Breast epithelium (tissue), 4 donors: ENCODE data around the gene SRSF1. TPM values are rescaled to one million over a fixed set of nuclear protein-coding genes. Genes with fewer than 3 reads are reported as not detected.

ENCODE experiments used
- DNase-seq, 2 donors: peaks; one replicate each; pipeline ENCODE4 v3.0.0-alpha.2; 2019; ENCODE audit warnings: low spot score in 2 of 2
- H3K27ac ChIP-seq, 2 donors: fragments of 200-600 bp; sonication (generic) in 1 of 2; one replicate each; pipeline ENCODE4 v1.5.1; 2016 to 2019; ENCODE audit warnings: mild to moderate bottlenecking in 1 of 2
- H3K27me3 ChIP-seq, 2 donors: fragments of 200-600 bp; sonication (generic) in 1 of 2; one replicate each; pipeline versions ENCODE4 v1.5.1 to v1.6.0; 2017 to 2019; ENCODE audit warnings: control low read depth in 1 of 2, mild to moderate bottlenecking in 1 of 2
- H3K36me3 ChIP-seq: fragments of 200-600 bp; one replicate; pipeline ENCODE4 v1.5.1; 2019
- H3K4me1 ChIP-seq, 2 donors: fragments of 200-600 bp; sonication (generic); one replicate each; pipeline ENCODE4 v1.5.1; 2016 to 2019; ENCODE audit warnings: control low read depth in 1 of 2
- H3K4me3 ChIP-seq, 3 donors: fragments of 200-600 bp; sonication (generic); 1 replicate in 2 of 3; 2 replicates in 1 of 3; pipeline ENCODE4 v1.5.1; 2016 to 2019; ENCODE audit warnings: mild to moderate bottlenecking in 3 of 3, moderate library complexity in 2 of 3
- H3K9me3 ChIP-seq, 2 donors: fragments of 200-600 bp; sonication (generic) in 1 of 2; one replicate each; pipeline ENCODE4 v1.5.1; 2016 to 2019; ENCODE audit warnings: control low read depth in 1 of 2
- CTCF ChIP-seq, 3 donors: fragments of 450-650 bp; IDR thresholded peaks; one replicate each; pipeline ENCODE4 v1.5.1; 2016 to 2017; ENCODE audit warnings: antibody characterized with exemption in 3 of 3, mild to moderate bottlenecking in 3 of 3, moderate library complexity in 3 of 3
- POLR2A ChIP-seq: fragments of 450-650 bp; IDR thresholded peaks from one replicate; pipeline ENCODE4 v1.6.1; 2016; ENCODE audit warnings: antibody characterized with exemption, mild to moderate bottlenecking, moderate library complexity
- POLR2AphosphoS5 ChIP-seq, 3 donors: sonication (generic); formaldehyde crosslinking; IDR thresholded peaks; one replicate each; pipeline ENCODE4 v1.6.1; 2017; ENCODE audit warnings: antibody characterized with exemption in 3 of 3
- intact Hi-C: fragments of 100-400 bp; cut with DNase I; formaldehyde crosslinking; loops from one replicate; pipeline ENCODE4 v1.15.1; 2023; ENCODE audit warnings: low total_unique reads
- total RNA-seq, 3 donors: library from RNA; depleted of rRNA; stranded (reverse); fragments of >200 nt; gene quantifications; one replicate each; pipeline ENCODE4 v1.1.0, GENCODE V29; 2016

Gene SRSF1
- total RNA-seq, 3 donors from 2014 or later: 176 to 202 (median 185) TPM

DNA sequence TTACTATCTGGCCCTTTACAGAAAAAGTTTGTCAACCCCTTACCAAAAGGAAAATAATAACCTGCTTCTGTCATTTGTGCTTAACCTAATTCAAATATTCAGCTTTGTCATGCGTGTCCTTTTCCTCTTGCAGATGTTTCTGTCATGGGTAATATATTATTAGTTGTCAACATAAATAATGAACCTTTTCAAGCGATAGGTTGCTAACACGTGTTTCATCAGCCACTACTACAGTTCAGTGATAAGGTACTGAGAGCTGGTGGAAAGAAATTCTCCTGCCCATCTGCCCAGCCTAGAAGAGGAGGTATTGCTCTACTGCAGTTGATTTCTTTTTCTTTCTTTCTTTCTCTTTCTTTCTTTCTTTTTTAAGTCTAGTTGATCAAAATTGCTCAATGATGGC, 12.0 kb upstream of the SRSF1 start:
- Histone ChIP-seq H3K9me3 (no peaks in the 10 kb centered on the region), H3K4me3 (no peak overlapping the region), H3K4me1 (no peaks in the 10 kb centered on the region), H3K27ac (no peak overlapping the region), H3K36me3 (no peaks in the 10 kb centered on the region), H3K27me3 (no peaks in the 10 kb centered on the region)
- intact Hi-C loops: no loop called here
- no peak for TF ChIP-seq CTCF (IDR thresholded peaks at IDR 0.05)
- TF ChIP-seq POLR2A: no peak
- TF ChIP-seq POLR2AphosphoS5 (IDR thresholded peaks at IDR 0.05): no peak
- DNase-seq: no peak

DNA sequence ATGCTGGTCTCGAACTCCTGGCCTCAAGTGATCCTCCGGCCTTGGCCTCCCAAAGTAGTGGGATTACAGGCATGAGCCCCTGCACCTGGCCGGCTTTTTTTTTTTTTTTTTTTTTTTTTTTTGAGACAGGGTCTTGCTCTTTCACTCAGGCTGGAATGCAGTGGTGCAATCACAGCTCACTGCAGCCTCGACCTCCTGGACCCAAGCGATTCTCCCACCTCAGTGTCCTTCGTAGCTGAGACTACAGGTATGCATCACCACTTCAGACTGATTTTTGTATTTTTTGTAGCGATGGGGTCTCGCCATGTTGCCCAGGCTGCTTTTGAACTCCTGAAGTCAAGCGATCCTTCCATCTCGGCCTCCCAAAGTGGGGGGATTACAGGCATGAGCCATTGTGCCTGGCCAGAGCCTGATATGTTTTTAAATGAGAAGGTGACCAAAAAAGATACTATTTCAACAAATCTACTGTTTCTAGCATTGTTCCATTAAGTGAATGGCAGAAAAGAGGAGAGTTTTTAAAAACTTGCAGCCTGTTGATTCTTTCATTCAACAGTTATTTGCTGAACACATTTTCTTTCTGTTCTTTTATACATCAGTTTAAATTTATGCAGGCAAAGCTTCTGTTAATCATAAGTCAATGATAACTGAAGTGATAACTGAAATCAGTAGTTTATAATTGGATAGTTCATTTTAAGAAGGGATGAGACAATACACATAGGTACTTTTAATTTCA, 3.2 kb upstream of the SRSF1 start:
- intact Hi-C loops: no loop called here
- Histone ChIP-seq H3K27ac (no peak overlapping the region), H3K9me3 (no peaks in the 10 kb centered on the region), H3K36me3 (no peaks in the 10 kb centered on the region), H3K4me1 (peaks cover 3 to 8% of the 10 kb centered on the region in 2 donors), H3K4me3 (no peak overlapping the region), H3K27me3 (no peaks in the 10 kb centered on the region)
- TF ChIP-seq CTCF (IDR thresholded peaks at IDR 0.05) (no peak), POLR2AphosphoS5 (IDR thresholded peaks at IDR 0.05) (no peak), POLR2A (no peak)
- no peak for DNase-seq

- no peak for DNase-seq
- intact Hi-C loops: no loop called here
These were observed 998 bp upstream of the SRSF1 start for GRCh38 chr17:58007781-58008706.

GRCh38 chr17:58006560-58006923, 504 bp downstream of the SRSF1 start:
- Histone ChIP-seq H3K36me3 (no peaks in the 10 kb centered on the region), H3K27ac (peak overlapping the region; percentile 100), H3K4me3 (peak overlapping the region; percentile 96 to 100 (median 97)), H3K27me3 (no peaks in the 10 kb centered on the region), H3K4me1 (peaks cover 7 to 9% of the 10 kb centered on the region in 2 donors), H3K9me3 (no peaks in the 10 kb centered on the region)
- peak; percentile 72 to 79 for DNase-seq
- TF ChIP-seq POLR2A: no peak
- no peak for TF ChIP-seq POLR2AphosphoS5 (IDR thresholded peaks at IDR 0.05)
- no peak for TF ChIP-seq CTCF (IDR thresholded peaks at IDR 0.05)
- intact Hi-C loops: no loop called here

More at GRCh38 chr17:58007781-58008706, 998 bp upstream of the SRSF1 start:
- H3K4me1 ChIP-seq: peaks cover 7 to 9% of the 10 kb centered on the region in 2 donors
- H3K27ac ChIP-seq: peak overlapping the region; percentile 100
- TF ChIP-seq POLR2AphosphoS5 (IDR thresholded peaks at IDR 0.05) (no peak), POLR2A (no peak), CTCF (IDR thresholded peaks at IDR 0.05) (no peak)
- H3K4me3 ChIP-seq: peak overlapping the region; percentile 96 to 100 (median 97)
- H3K36me3 ChIP-seq: no peaks in the 10 kb centered on the region
- no peaks in the 10 kb centered on the region for H3K9me3 ChIP-seq
- H3K27me3 ChIP-seq: no peaks in the 10 kb centered on the region
